HG03064 (cell line): ENCODE measurements around the gene HDHD5.
A peak's percentile ranks its signal among the peaks of the same experiment; 100 is the strongest.

ENCODE experiments used
- ATAC-seq: cut with Tn5 transposase; IDR thresholded peaks from one replicate; pipeline ENCODE4 v1.9.1; 2021; ENCODE audit warnings: low read depth; ENCODE audit not compliant: unreplicated experiment

Gene HDHD5

GRCh38 chr22:17158568-17159503, at the start of gene HDHD5:
Gene HDHD5, minus strand, starts transcription at chr22:17159277. Its CDS starts 26 bp downstream, at chr22:17159251.
- ATAC-seq: peak; percentile 73

- ATAC-seq: no peak
Observed at GRCh38 chr22:17205432-17205831, 46.4 kb upstream of the HDHD5 start.

GRCh38 chr22:17201285-17201945, 42.3 kb upstream of the HDHD5 start:
- no peak for ATAC-seq

- no peak for ATAC-seq
Observed at GRCh38 chr22:17199003-17199731, 40.1 kb upstream of the HDHD5 start.

- ATAC-seq: no peak
Observed at GRCh38 chr22:17198170-17199002, 39.3 kb upstream of the HDHD5 start.

GRCh38 chr22:17194213-17194612, 35.1 kb upstream of the HDHD5 start:
- ATAC-seq: no peak

- no peak for ATAC-seq
Observed at GRCh38 chr22:17192186-17192585, 33.1 kb upstream of the HDHD5 start.

GRCh38 chr22:17191163-17191784, 32.2 kb upstream of the HDHD5 start:
- no peak for ATAC-seq

GRCh38 chr22:17190702-17191101, 31.6 kb upstream of the HDHD5 start:
- no peak for ATAC-seq

GRCh38 chr22:17176715-17177114, 17.6 kb upstream of the HDHD5 start:
- ATAC-seq: no peak

- ATAC-seq: no peak
Observed at GRCh38 chr22:17172029-17172833, 13.2 kb upstream of the HDHD5 start.

- ATAC-seq: peak; percentile 93
Observed at GRCh38 chr22:17171153-17172028, 12.3 kb upstream of the HDHD5 start.

GRCh38 chr22:17167486-17167885, 8.4 kb upstream of the HDHD5 start:
- ATAC-seq: no peak

GRCh38 chr22:17164392-17165024, 5.4 kb upstream of the HDHD5 start:
- ATAC-seq: no peak

GRCh38 chr22:17162731-17163130, 3.7 kb upstream of the HDHD5 start:
- ATAC-seq: no peak

- no peak for ATAC-seq
Observed at GRCh38 chr22:17161991-17162390, 2.9 kb upstream of the HDHD5 start.

GRCh38 chr22:17159504-17159951, 451 bp upstream of the HDHD5 start:
- peak; percentile 23 for ATAC-seq
